UCSD-AML1 (cell line): ENCODE results near the gene CDC42BPA.
"Not testable (repeated sequence)": the region's sequence is repeated elsewhere in the genome, so short reads cannot be mapped to it uniquely, and the experiment has no call there.

Experiments
- DNase-seq: peaks from one replicate; lab custom pipeline; 2025; ENCODE audit not compliant: unreplicated experiment; lab: John Stamatoyannopoulos, UW

CDC42BPA gene

GRCh38 chr1:226999579-226999978, 318.7 kb downstream of the CDC42BPA start:
- DNase-seq = not testable (repeated sequence)

DNA sequence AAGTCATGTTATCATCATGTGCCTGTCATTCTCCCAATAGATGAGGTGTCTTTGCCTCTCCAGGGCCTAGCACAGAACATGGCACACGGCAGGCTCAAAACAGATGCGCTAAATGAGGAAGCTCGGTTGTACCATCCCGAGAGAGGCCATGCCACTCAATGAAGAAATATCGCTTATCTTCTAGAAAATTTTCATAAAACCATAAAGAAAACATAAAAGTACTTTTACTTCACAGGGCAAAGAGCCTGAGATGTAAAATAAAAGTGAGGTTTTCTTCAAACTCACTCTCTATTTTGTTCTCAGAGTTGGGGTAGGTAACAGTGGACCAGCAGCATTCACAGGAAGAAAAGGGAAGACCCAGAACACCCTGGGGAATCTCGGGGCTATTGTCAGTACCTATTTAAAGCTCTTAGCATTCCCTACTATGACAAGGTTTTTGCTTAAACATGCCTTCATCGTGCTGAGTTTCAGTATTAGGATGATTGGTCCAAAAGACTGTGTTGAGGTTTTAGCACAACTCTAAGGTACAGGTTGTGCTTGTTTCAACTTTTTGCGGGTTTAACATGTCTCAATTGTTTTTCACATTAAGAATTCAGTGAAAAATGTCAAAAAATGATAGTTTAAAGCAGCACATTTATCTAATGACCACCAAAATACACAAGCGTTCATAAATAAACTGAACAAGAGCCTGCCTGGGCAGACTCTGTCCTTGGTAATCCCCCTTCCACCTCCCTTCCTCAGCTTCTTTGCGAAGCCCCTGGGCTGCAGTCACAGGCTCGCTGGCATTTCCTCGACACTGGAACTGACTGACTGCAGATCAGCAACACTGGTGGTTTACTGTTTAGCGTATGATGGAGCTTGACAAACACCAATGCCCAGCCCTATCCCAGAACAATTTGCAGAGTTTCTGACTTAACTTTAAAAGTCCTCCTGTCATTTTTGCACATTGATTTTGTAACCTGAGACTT, 322.6 kb downstream of the CDC42BPA start:
- no peak for DNase-seq

GRCh38 chr1:226994586-226995364, 323.5 kb downstream of the CDC42BPA start:
- DNase-seq = no peak

GRCh38 chr1:226993814-226994585, 324.3 kb downstream of the CDC42BPA start:
- no peak for DNase-seq

- DNase-seq = no peak
These were observed 326.4 kb downstream of the CDC42BPA start for GRCh38 chr1:226991920-226992319.

- DNase-seq = peak; percentile 58
These were observed 328.1 kb downstream of the CDC42BPA start for GRCh38 chr1:226990133-226990716.

DNA sequence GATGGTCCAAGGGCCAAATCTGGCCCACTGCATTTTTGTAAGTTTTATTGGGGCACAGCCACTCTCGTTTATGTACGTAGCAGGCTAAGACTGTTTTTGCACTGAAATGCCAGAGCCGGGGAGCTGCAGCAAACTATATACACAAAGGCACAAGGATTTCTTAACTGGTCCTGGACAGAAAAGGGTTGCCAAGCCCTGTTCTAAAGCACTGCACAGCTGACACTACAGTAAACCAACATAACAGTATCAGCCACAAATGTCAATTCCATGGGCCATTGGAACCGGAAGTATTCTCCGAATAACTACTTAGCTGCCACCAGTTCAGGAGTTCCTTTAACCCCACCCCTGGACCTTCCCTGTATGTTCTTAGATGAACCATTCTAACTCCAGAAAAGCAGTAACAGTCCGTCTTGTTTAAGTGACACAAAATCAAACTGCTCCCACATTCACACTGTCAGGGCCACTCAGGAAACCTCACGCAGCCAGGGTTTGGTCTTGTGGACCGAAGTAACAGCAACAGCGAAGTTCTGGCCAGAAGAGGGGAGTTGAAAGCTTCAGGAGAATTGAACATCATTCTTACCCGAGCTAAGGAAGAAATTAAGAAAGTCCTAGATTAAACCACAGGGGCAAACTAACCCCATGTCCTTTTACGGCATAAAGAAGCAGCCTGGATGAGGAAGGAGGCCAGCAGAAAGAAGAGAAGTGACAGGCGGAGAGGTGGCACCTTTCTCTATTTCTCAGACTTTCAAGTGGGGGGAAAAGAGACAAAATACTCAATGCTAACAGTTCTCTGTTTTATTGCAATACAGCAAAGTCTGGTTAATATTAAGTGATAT, 329.0 kb downstream of the CDC42BPA start:
- DNase-seq = no peak

DNA sequence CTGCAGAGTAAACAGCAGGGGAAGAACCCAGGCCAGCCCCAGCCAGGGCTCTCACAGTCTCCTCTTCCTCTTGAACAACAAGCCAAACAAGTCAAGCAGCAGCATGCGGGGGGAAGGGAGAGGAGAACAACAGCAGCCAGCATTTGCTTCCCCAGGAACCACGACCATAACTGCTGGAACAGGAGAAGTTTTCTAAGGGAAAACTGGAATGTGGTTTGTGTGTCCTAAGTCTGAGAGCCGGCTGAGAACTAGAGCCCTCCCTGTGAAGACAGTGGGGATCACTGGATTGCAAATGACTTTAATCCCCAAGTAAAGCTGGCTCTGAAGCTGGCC, 330.0 kb downstream of the CDC42BPA start:
- no peak for DNase-seq

DNA sequence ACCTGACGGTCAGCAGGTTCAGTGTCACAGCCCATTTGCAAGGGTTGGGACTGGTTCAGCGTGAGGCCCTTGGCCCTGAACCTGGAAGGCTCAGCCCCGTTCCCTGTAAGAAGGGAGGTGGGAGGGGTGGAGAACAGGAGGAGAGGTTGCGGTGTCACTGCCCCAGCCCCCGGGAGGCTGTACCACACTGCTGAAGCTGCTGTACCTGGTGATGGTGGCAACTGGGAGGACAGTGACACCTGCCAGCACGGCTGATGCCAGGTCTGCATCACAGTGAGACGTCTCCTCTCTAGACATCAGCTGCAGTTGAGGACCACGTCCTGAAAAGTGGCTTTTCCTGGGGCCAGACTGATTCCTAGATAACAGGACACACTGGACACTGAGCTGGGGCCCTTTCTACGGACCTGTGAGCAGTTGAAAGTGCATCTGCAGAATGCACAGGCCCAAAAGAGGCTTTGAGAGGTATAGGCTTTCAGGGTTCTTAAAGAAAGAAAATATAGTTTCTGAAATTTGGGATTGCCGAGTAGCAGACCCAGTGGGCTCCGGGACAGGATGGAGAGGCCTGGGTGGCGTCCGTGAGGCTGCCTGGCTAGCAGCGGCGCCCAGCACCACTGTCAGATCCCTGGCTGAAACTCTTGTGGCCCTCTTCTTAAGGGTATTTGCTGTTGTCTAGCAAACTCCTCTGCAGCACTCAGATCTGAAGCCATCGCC, 330.5 kb downstream of the CDC42BPA start:
- DNase-seq = no peak

- no peak for DNase-seq
These were observed 331.1 kb downstream of the CDC42BPA start for GRCh38 chr1:226987179-226987536.

DNA sequence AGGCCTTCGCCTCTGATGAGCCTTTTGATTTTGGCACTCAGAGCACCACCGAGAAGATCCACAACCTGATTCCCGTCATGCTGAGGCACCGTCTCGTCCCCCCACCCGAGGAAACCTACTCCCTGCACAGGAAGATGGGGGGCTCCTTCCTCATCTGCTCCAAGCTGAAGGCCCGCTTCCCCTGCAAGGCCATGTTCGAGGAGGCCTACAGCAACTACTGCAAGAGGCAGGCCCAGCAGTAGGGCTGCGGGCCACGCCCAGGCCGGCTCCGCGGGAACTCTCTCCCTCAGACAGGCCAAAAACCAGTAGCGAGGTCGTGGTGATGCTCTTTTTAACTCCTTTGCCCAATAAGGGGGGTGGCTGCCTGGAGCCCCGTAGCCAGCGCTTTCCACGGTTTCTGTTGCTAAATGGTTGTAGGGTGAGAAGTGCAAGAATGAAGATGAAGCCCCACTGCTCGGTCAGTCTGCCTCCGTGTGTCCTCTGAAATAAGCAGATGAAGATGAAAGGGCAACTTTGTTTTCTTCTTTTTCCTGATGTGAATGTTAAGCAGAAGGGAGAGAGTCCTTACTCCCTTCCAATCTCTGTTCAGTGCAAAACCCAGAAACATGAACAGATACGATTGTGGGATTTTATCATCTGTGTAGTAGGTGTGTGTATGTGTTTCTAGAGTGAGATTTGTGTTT, 331.7 kb downstream of the CDC42BPA start:
- DNase-seq = no peak

DNA sequence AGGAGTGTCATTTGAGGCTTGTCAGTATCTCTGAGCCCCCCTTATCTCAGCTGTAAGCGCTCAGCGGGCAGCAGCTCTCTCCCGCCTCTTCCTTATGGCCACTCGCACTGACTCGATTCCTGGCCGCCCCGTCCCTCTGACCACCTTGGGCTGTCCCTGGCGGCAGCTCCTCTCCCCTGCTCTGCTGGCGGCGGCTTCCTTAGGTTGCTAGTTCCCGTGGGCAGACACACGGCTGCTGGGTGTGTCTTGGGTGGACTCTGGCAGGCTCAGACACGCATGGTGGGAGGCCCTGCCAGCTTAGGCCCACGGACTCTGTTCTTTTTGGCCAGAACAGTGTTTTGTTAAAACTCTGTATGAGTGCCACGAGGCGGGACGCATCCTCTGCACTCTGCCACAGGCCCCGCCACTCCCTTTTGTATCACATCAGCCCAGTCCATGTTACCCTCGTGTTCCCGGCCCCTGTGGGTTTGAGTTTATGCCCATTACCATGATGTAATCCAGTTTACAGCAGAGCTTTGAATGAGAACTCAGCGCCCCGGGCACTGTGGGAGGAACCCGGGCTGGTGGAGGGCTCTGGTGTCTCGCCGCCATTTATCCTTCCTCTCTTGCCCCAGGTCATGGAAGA, 332.3 kb downstream of the CDC42BPA start:
- no peak for DNase-seq

- DNase-seq = no peak
These were observed 333.0 kb downstream of the CDC42BPA start for GRCh38 chr1:226985239-226985838.

GRCh38 chr1:226984521-226985238, 333.6 kb downstream of the CDC42BPA start:
- no peak for DNase-seq

DNA sequence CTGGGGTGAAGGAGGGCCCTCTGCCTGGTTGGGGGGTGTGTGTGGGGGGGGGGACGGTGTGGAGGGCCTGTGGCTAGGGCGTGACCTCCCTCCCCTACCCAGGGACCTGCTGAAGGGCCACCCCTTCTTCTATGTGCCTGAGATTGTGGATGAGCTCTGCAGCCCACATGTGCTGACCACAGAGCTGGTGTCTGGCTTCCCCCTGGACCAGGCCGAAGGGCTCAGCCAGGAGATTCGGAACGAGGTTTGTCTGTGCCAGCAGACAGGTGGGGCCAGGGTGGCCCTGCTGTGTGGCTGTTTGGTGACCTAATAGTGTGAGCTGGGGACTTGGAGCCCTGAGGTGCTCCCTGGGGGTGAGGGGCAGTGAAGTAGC, 334.3 kb downstream of the CDC42BPA start:
- no peak for DNase-seq

DNA sequence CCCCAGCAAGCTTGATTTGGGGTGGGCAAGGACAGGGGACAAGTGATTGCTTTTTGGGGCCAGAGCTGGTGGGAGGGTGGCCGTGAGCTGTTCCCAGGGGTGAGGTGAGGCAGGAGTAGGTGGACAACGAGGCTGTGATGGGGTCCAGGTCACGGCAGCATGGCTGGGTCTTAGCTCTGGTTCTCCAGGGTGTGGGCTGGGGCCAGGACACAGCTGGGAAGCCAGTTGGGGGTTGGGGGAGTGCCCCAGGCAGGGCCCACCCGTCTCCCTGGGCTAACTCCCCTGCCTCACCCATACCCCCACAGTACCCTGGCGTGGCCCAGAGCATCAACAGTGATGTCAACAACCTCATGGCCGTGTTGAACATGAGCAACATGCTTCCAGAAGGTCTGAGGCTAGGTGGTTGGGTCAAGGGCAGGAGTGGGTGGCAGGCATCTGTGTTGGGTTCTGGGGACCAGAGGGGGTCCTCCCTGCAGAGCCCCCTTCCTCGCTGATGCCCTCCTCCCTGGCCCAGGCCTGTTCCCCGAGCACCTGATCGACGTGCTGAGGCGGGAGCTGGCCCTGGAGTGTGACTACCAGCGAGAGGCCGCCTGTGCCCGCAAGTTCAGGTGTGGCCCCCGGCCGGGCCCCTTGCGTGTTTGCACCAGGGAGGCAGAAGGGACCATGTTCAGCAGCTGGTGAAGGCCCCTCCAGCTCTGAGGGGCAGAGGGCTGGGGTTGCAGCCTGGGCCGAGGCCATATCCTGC, 334.9 kb downstream of the CDC42BPA start:
- DNase-seq = no peak
